Dermis microvascular lymphatic vessel endothelial cell (primary cell): ENCODE measurements around the gene C1QB. TPM values are rescaled to one million over a fixed set of nuclear protein-coding genes. Genes with fewer than 3 reads are reported as not detected.

Experiments used
- DNase-seq, 2 donors: peaks; one replicate each; pipeline versions ENCODE4 v3.0.0 to v3.0.0-alpha.2; 2010; ENCODE audit warnings: low read depth in 2 of 2
- total RNA-seq: library from RNA; depleted of rRNA; stranded (reverse); fragments of >200 nt; gene quantifications from 2 replicates; pipeline ENCODE4 v1.2.1, GENCODE V29; 2014

Gene C1QB, protein sequence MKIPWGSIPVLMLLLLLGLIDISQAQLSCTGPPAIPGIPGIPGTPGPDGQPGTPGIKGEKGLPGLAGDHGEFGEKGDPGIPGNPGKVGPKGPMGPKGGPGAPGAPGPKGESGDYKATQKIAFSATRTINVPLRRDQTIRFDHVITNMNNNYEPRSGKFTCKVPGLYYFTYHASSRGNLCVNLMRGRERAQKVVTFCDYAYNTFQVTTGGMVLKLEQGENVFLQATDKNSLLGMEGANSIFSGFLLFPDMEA
- total RNA-seq = not detected in 2 replicates

DNA sequence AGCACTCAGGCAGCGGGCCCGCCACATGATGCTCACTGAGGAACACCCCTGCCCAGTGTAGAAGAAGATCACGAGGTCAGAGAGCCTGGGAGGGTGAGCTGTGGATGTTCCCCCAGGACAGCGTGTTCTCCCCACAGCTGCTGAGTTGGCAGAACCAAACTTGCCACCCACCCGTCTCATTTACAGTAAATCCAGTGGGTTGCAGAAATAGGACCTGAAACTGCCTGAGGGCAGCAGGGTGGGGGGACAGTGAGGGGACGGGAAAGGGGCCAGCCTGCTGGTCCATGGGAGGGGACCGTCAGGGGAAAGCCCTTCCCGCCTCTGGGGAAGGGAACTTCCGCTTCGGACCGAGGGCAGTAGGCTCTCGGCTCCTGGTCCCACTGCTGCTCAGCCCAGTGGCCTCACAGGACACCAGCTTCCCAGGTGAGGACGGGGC is at the start of gene C1QB:
Gene C1QB, plus strand, starts transcription at position 356 of the 436 bp plus-strand sequence. CDS start 6,227 bp downstream, outside the sequence.
- DNase-seq = no peak

DNA sequence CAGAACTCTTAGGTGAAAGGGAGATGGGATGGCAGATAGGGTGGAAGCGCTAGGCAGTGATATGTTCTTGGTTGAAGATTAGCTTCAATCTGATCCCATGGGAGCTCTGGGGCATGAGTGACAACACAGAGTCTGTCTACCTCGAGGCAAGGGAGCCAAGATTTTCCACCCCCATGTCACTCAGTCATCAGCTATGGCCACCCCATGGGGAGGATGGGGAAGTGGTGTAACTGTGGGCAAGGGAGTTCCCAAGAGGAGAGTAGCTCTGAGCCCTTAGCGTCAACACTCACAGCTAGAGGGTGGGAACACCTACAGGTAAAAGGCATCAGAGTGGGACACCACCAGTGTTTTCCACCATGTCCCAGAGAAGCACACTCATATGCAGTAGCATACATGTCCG is 46.9 kb upstream of the C1QB start:
- DNase-seq = no peak

DNA sequence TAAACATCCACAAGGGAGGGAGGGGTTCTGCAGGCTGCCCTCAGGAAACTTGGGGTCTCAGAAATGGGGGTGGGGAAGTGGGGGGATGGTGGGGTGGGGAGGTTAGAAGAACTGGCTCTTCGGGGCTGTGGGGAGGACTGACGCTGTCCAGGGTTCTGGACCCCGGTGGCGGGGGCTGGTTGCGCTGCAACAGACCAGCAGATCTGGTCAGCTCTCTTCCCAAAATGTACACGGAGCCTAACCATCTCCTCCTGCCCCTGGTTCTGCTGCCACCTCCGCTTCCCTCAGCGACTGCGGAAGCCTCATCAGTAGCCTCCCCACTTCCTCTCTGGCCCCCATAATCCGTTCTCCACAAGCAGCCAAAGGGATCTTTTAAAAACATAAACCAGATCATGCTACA is 45.9 kb upstream of the C1QB start:
- no peak for DNase-seq

DNA sequence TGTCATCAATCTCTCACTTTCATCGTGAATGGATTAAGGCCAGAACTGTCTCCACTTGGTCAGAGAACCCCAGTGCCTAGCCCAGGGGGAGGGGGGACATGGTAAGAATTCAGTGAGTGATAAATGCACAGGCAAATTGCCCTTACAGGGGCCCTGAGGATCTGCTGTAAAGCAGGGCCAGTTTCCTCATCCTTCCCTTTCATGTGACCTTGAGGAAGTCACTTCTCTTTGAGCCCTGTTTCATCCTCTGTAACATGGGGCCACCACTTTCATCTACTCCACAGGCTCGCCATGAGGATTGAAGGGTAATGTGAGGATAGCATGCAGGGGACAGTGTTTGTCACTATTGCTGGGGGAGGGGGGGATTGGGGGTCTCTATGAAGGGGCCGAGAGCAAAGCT is 44.7 kb upstream of the C1QB start:
- no peak for DNase-seq

DNA sequence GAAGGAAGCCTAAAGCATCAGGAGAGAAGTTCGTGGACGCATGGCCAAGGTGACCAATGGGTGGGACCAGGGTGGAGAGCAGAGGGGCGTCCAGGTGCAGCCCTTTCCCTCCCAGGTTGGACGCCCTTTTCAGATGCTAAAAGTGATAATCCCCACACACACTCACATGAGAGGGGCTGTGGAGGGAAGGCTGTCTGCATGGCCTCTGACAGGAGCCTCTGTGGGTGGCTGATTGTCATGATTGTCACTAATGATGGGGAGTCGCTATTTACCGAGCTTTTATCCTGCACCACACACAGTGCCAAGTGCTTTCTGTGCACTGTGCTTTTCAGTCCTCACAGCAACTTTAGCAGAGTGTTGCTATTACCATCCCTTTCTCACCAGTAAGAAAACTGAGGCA is 43.7 kb upstream of the C1QB start:
- DNase-seq = no peak

DNA sequence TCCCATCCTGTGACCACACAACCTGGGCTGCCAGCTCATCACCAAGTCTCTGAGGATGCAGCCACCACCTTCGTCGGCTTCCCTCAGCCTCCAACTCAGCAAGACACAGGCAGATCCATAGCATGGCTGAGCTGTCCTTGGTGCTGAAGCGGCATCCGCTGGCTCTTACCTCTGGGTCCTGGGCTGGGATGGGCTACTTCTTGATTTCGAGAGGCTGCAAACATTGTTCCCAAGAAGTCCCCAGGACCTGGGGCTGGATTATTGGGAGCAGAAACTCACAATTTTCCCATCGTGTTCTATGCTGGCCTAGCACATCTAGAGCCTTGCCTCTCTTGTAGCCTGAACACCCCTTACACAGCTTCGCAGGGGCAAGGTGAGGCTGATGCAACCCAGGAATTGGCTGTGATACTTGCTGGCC is 41.5 kb upstream of the C1QB start:
- peak; percentile 25 to 65 for DNase-seq

DNA sequence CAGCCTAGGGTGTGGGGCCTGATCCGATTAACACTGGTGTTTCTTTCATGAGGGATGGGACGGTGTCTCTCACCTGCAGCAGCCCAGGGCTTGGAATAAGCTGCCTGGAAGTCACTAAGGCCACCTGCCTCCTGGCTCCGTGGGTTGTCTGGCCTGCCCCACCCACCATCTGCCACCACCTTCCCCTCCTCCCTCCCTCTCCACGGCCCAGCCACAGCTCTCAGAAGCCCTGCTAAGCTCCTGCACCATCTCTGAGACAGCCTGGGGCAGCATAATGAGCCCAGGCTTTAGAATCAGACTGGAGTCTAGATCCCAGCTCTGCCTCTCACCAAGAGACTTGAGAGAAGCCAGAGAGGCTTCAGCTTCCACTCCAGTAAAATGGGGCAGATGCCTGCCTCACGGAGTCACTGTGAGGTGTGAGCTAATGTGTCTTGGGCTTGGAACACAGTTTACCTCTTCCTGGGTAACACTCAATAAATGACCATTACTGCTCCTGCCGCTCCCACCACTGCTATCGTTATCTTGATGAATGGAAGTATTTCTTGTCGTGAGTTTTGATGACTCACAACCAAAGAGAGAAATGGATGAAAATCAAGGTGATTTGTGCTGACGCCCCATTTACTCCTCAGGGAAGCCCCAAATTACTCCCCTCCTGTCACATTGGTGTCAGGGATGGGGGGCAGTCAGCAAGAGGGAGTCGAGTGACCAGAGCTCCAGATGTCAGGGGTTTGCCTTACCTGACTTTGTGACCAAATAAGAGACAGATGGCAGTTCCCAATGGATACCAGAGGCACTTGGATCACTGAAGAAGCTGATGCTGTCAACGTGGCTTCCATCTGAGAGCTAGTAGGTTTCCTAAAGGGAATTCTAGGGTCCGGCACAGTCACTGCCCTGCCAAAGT is 40.1 kb upstream of the C1QB start:
- DNase-seq = no peak

DNA sequence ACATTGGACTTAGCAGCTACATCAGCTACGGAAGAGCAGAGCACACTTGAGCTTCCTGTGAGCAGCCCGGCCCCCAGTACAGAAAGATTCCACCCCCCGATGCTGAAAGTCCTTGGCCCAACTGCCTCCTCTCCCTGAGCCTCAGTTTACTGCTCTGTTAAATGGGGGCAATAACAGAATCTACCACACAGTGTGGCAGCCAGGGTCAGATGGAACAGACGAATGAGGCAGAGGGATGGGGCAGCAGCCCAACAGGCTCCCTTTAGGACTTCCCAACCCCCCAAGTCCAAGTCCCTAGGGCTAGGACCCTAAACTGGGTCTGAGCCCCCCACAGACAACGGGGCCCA is 39.5 kb upstream of the C1QB start:
- no peak for DNase-seq

DNA sequence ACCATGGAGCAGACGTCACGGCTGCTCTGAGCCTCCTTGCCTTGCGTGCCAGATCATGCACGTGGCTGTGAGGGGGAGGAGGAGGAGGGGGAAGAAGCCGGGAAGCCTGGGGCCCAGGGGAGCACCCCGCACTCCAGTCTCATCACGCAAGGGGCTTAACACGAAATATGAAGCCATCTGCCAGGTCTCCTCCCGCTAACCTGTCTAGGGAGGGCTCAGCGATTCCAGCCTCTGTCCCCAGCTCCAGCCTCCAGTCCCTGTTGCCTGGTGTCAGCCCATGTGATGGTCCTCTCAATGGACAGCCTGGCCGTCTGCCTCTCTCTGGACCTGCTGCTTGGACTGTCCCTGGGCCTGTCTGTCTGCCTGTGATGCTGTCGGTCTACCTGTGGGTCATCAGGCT is 39.1 kb upstream of the C1QB start:
- no peak for DNase-seq

DNA sequence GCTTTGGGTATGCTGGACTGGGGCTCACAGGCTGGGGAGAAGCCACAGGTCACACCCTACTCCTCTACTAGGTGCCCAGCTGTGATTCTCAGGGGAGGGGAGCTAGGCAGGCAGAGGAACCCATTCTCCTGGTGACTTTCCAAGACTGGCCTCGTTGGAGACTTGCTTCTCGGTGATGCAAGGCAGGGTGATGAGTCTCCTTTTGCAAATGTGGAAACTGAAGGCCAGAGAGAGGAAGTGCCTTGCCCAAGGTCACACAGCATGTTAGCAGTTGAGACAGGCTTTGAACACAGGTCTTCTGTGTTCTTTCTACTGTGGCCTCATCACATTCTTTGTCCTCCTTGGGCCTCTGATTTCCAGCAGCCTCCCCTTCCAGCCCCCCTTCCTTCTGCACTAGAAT is 37.1 kb upstream of the C1QB start:
- DNase-seq = no peak

DNA sequence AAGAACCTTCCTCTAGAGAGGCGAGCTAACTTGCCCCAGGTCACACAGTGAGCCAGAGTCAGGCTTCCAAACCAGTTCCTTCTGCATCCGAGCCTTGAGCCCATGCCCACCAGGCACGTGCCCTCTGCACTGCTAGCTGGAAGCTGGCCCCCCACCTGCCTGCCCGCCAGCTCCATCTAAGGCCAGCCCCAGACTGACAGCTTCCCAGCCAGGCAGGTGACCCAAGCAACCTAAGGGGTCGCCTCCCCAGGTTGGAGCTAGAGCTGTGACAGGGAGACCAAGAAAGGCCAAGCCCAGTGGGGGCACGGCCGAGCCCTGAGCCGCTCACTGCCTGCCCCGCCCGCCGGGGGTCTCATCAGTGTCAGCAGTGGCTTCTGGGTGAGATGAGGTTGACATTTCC is 36.5 kb upstream of the C1QB start:
- DNase-seq = no peak

DNA sequence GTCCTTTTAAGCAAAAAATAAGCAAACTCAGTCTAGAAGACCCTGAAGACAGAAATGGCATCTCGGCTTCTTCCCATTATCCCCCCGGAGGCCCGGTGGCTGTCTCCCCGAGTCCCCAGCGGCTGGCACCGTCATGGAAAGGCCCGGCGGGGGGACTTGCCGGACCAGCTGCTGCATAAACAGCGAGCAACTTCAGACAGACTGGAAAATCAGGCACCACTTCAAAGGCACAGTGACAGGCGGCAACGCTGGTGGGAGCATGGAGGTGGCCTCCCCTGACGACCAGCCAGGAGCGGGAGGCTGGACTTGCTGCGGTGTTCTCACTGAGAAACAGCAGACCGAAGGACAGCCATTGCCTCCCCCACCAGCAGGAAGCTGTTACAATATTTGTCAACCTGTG is 35.0 kb upstream of the C1QB start:
- no peak for DNase-seq

DNA sequence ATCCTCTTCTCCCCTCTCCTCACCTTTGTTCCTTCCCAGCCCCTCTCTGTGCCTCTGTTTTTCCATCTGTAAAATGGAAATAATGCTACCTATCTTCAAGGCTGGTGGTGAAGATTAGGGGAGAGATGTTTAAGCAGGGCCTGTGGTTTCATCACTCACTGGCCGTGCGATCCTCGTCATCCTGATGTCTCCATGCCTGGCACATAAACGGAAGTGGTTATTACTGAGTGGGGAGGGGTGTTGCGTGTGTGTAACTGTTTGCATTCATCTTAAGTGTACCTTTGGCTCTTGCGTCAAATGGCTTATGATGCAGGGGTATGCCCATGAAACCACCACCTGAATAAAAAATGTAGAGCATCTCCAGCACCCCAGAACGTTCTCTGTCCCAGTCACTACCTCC is 33.8 kb upstream of the C1QB start:
- no peak for DNase-seq

DNA sequence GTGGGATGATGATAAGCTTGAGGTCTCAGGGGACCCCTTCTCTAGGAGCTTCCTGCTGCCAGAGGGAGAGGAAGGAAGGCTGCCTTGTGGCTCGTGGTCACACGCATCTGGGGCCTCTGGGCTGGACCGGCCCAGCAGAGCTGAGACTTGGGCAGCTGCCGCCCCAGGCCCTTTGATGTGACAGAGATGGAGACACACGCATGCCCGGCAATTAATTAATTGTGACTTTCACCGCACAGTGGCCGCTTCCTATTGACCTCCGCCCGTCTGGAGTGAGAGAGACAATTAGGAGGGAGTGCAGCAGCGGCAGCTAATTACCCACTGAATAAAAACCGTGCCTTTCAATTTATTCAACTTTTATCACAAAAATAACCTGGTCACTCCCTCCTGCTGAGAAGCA is 33.2 kb upstream of the C1QB start:
- DNase-seq = no peak

DNA sequence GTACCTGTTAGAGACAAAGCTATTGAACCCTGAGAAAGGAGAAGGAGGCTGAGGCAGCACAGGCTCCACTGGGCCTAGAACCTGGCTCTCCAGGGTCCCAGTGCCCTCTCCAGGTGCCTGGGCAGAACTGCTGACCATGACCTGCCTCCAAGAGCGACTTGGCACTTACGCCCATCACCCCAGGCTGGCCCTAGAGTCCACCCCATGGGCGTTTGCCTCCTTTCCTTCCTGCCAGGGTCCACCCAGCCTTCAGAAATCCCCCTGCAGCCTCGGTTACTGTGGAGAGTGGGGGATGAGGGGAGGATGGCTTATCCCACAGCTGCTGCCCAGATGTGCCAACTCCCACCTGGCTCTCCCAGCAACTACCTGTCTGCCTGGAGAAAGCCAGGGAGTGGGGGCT is 31.3 kb upstream of the C1QB start:
- no peak for DNase-seq

DNA sequence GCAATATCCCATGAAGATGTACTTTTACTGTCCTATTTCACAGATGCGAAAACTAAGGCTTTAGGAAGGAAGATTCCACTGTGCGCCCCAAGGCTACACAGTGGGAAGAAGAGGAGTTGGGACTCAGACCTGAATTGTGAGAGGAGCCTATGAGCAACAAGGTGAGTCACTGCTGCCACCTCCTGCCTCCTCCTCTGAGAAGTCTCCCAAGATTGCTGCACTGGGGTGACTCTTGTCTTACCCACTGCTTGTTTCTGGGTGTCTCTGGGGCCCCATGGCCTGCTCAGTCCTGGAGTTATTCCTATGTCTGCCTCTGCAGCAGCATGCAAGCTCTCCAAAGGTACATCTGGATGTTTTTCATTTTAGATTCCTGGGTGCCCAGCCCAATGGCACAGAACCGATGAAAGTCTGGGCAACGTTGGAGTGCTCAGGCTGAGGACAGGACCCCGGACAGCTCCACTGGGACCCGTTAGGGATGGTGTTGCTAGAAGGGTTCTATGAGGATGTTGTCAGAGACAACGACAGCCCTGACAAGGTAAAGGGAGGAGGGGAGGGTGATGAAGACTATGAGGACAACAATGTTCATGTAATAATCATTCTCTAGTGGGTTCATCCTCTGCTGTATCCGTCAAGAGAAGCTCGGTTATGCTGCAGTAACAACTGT is 27.6 kb upstream of the C1QB start:
- peak in 1 of 2 donors; percentile 12 for DNase-seq

DNA sequence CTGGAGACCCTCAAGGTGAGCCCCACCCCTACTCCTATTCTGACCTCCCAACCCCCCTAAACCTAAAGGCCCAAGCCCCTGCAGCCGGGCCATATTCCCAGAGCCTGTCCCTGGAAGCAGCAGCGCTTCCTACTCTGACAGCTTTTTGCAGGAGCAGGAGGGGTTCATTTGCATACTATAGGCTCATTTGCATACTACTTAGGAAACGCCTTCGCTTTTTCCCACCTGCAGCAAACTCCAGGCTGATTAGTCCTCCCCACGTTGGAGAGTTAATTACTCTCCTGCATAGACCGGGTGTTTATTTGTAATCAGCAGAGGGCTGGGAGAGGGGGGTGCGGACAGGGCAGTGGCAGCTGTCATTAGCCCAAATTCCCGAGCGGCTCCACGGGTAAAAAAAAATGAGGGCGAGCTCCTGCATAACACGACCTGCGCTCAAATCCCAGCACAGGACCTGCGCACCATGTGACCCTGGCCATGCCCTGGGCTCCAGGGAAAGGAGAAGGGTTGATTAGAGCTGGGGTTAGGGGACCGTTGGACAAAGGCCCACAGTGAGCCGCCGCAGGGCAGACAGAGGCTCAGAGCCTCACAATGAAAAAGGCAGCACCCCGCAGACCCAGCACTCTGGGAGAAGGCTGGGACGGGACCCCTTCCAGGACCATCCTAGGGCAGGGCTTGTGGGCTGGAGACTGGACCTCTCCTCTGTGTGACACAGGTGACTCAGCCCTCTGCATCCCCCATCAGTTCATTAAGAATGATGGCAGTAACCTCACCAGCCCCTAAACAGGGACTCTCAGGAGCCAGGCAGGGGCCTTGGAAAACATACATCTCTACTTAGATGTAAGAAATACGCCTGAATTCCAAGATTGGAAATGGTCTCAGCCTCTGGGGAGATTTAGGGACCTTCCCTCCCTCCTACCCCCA is 26.5 kb upstream of the C1QB start:
- no peak for DNase-seq

DNA sequence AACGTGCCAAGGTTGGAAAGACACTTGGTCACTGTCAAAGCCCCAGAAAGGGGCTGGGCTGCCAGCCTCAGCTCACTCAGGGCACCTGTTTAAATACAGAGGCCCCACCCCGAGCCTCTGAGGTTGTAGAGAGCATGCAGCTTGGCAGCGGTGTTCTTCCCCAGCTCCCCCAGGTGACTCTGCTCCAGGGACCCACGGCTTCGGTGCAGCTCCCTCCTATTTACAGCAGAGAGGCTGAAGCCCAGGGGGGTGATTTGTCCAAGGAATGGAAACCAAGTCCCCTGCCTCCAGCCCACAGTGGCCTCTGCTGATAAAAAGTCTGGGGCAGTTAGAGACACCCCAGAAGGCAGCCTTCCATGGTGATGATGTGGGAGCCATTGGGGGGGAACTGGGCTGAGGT is 25.7 kb upstream of the C1QB start:
- DNase-seq = no peak

DNA sequence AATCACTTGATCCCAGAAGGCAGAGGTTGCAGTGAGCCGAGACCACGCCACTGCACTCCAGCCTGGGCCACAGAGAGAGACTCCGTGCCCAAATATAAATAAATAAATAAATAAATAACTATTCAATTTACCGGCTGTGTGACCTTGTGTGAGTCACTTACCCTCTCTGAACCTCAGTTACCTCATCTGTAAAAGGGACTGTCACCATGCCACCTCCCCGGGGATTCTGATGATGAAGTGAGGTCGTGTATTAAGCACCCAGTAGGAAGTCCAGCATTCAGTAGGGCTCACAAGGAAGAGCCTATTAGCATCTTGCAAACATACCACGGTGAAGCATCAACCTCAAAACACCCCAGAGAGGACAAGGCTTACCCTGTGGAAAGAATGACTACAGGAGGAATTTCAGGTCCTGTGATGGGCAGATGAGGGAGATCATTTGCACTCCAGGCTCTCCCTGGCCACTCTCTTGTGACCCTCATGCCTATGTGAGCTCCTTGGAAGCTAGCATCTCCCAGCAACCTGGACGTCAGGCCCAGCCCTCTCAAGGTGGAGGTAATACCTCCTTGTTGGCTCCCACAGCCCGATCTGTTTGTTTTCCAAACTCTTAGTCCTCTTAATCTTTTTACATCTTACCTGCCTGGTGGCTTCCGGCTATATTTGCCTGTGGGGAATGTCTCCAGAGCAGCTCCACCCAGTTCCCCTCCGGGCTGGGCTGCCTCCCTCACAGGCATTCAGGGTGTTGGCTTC is 24.2 kb upstream of the C1QB start:
- no peak for DNase-seq

DNA sequence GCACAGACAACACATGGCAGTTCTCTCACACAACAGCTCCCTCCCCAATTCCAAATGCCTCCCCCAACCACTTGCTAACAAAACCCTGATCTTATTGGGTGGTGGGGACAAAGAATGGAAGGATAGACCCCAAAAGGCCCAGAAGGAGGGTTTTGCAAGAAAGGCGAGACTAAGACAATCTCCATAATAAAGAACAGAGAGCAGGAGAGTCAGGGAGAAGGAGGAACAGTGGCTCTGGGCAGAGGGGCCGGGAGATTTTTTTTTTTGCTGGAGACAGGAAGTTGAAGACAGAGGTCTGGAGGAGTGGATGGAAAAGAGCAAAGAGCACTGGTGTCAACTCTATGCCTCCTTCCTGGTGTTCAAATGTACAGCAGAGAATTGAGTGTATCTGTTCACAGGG is 23.1 kb upstream of the C1QB start:
- DNase-seq = no peak
